AG20443 (cell line): Measurements from ENCODE around the gene AK4.
"Not testable (repeated sequence)": the region's sequence is repeated elsewhere in the genome, so short reads cannot be mapped to it uniquely, and the experiment has no call there.

Source experiments
- DNase-seq: peaks from one replicate; pipeline ENCODE4 v3.0.0; 2012; ENCODE audit warnings: low spot score, mixed read lengths

The AK4 gene

GRCh38 chr1:65148178-65148547, at the start of gene AK4:
TSS of gene AK4 (plus strand) at chr1:65148203. CDS start at chr1:65148408, 205 bp downstream.
- not testable (repeated sequence) for DNase-seq

GRCh38 chr1:65103807-65104206, 44.2 kb upstream of the AK4 start:
- DNase-seq: no peak

- DNase-seq: peak; percentile 30
Measured at GRCh38 chr1:65104854-65105534, 43.0 kb upstream of the AK4 start.

GRCh38 chr1:65105596-65105995, 42.4 kb upstream of the AK4 start:
- no peak for DNase-seq

GRCh38 chr1:65108025-65108642, 39.9 kb upstream of the AK4 start:
- DNase-seq: no peak

GRCh38 chr1:65109487-65109886, 38.5 kb upstream of the AK4 start:
- no peak for DNase-seq

- no peak for DNase-seq
Measured at GRCh38 chr1:65112811-65113210, 35.2 kb upstream of the AK4 start.

GRCh38 chr1:65113298-65113697, 34.7 kb upstream of the AK4 start:
- DNase-seq: no peak

GRCh38 chr1:65114322-65114721, 33.7 kb upstream of the AK4 start:
- no peak for DNase-seq

- DNase-seq: peak; percentile 55
Measured at GRCh38 chr1:65119951-65120350, 28.1 kb upstream of the AK4 start.

- DNase-seq: not testable (repeated sequence)
Measured at GRCh38 chr1:65129104-65129503, 18.9 kb upstream of the AK4 start.

- DNase-seq: no peak
Measured at GRCh38 chr1:65138524-65138923, 9.5 kb upstream of the AK4 start.

- not testable (repeated sequence) for DNase-seq
Measured at GRCh38 chr1:65139793-65140192, 8.2 kb upstream of the AK4 start.

- peak; percentile 76 for DNase-seq
Measured at GRCh38 chr1:65141394-65141793, 6.6 kb upstream of the AK4 start.

GRCh38 chr1:65141918-65142317, 6.1 kb upstream of the AK4 start:
- DNase-seq: no peak

- DNase-seq: not testable (repeated sequence)
Measured at GRCh38 chr1:65143112-65143658, 4.8 kb upstream of the AK4 start.

GRCh38 chr1:65146908-65147423, 1.0 kb upstream of the AK4 start:
- DNase-seq: no peak

GRCh38 chr1:65147424-65148177, 402 bp upstream of the AK4 start:
- DNase-seq: peak; percentile 76

- peak; percentile 79 for DNase-seq
Measured at GRCh38 chr1:65148548-65149350, 746 bp downstream of the AK4 start.

- DNase-seq: no peak
Measured at GRCh38 chr1:65149351-65150107, 1.5 kb downstream of the AK4 start.

- DNase-seq: no peak
Measured at GRCh38 chr1:65150108-65150463, 2.1 kb downstream of the AK4 start.
